HL-60 (cell line): ENCODE data around the gene RAPGEF4.

Experiments used
- CTCF ChIP-seq: IDR thresholded peaks from one replicate; pipeline ENCODE4 v1.5.1; 2011; ENCODE audit warnings: low read length, control low read depth, inconsistent platforms; ENCODE audit not compliant: insufficient read depth
- GABPA ChIP-seq: IDR thresholded peaks from 2 replicates; pipeline ENCODE4 v1.6.1; 2012; ENCODE audit warnings: low read depth
- POLR2AphosphoS5 ChIP-seq: IDR thresholded peaks from 2 replicates; pipeline ENCODE4 v1.6.1; 2012; ENCODE audit warnings: low read depth
- REST ChIP-seq: IDR thresholded peaks from 2 replicates; pipeline ENCODE4 v1.6.1; 2012; ENCODE audit warnings: low read depth; ENCODE audit not compliant: insufficient replicate concordance

DNA sequence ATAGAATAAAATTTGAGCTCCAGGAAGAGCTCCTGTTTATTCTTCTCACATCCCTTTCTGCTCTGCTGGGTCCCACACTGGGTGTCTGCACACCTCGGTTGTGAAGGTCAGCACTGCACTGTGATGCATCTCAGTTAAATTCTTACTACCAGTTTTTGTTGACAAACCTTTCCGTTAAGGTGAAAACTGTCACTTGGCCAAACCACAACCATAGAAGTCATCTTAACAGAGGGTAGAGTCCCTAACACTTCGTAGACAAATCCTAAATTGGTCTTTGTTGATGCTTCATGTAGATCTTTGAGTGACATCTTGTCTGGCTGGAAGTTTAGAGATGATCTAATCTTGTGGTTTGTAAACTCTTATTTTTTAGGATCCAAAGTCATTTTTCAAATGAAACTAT lies 172.6 kb downstream of the RAPGEF4 start:
- TF ChIP-seq GABPA (no peak), CTCF (no peak), POLR2AphosphoS5 (no peak), REST (no peak)
